GM23338 (cell line): ENCODE data around the gene OR13C3. TPM values are rescaled to one million over a fixed set of nuclear protein-coding genes. Genes with fewer than 3 reads are reported as not detected.

Experiments
- ATAC-seq: fragments of 200-7000 bp; cut with Tn5 transposase; 3 replicates; pipeline ENCODE4 v1.9.1; 2020
- DNase-seq: peaks from one replicate; pipeline ENCODE4 v3.0.0-alpha.2; 2015; ENCODE audit warnings: low spot score
- H2AFZ ChIP-seq: fragments of 200-600 bp; sonication (generic); 2 replicates; pipeline ENCODE4 v1.8.0; 2016; ENCODE audit warnings: antibody characterized with exemption, mild to moderate bottlenecking, moderate library complexity
- H3F3A ChIP-seq: fragments of 200-600 bp; sonication (generic); replicated peaks from 2 replicates; pipeline ENCODE4 v1.8.0; 2017; ENCODE audit warnings: antibody characterized with exemption, mixed run types, low read depth
- H3K27ac ChIP-seq: fragments of 200-600 bp; sonication (generic); 2 replicates; pipeline ENCODE4 v1.6.1; 2016; ENCODE audit warnings: low read depth
- H3K27me3 ChIP-seq: fragments of 200-600 bp; sonication (generic); 2 replicates; pipeline ENCODE4 v1.8.0; 2016; ENCODE audit warnings: mild to moderate bottlenecking, mixed run types, moderate library complexity; ENCODE audit not compliant: insufficient read depth
- H3K36me3 ChIP-seq: fragments of 200-600 bp; sonication (generic); 2 replicates; pipeline ENCODE4 v1.8.0; 2016; ENCODE audit warnings: mild to moderate bottlenecking; ENCODE audit not compliant: insufficient read depth
- H3K4me1 ChIP-seq: fragments of 200-600 bp; sonication (generic); 2 replicates; pipeline ENCODE4 v1.8.0; 2016; ENCODE audit warnings: mild to moderate bottlenecking, moderate library complexity; ENCODE audit not compliant: insufficient read depth
- H3K4me2 ChIP-seq: fragments of 200-600 bp; sonication (generic); 2 replicates; pipeline ENCODE4 v1.7.1; 2017; ENCODE audit warnings: mixed run types
- H3K4me3 ChIP-seq: fragments of 200-600 bp; sonication (generic); 2 replicates; pipeline ENCODE4 v1.6.1; 2016; ENCODE audit warnings: mixed run types
- H3K79me2 ChIP-seq: fragments of 200-600 bp; sonication (generic); replicated peaks from 2 replicates; pipeline ENCODE4 v1.8.0; 2017; ENCODE audit warnings: mild to moderate bottlenecking; ENCODE audit not compliant: insufficient read depth
- H3K9me2 ChIP-seq: fragments of 200-600 bp; sonication (generic); 2 replicates; pipeline ENCODE4 v1.8.0; 2017; ENCODE audit not compliant: insufficient read depth
- H4K20me1 ChIP-seq: fragments of 200-600 bp; sonication (generic); replicated peaks from 2 replicates; pipeline ENCODE4 v1.8.0; 2017; ENCODE audit warnings: mild to moderate bottlenecking; ENCODE audit not compliant: insufficient read depth
- H3K27ac Mint-ChIP-seq: 2 replicates; pipeline ENCODE4 v1.8.0; 2020; ENCODE audit warnings: inconsistent platforms, mild to moderate bottlenecking, moderate library complexity, mixed read lengths
- H3K27me3 Mint-ChIP-seq: 3 replicates; pipeline ENCODE4 v1.8.0; 2022; ENCODE audit warnings: low read depth, mild to moderate bottlenecking, moderate library complexity, mixed read lengths, inconsistent platforms; ENCODE audit not compliant: insufficient read depth, poor library complexity
- H3K36me3 Mint-ChIP-seq: 3 replicates; pipeline ENCODE4 v1.8.0; 2021; ENCODE audit warnings: low read depth, mild to moderate bottlenecking, inconsistent platforms, moderate library complexity, mixed read lengths
- H3K4me1 Mint-ChIP-seq: 3 replicates; pipeline ENCODE4 v1.8.0; 2020; ENCODE audit warnings: mild to moderate bottlenecking, inconsistent platforms, mixed read lengths
- H3K4me3 Mint-ChIP-seq: 3 replicates; pipeline ENCODE4 v1.8.0; 2021; ENCODE audit warnings: moderate library complexity, mild to moderate bottlenecking, inconsistent platforms, mixed read lengths
- H3K9me3 Mint-ChIP-seq: 3 replicates; pipeline ENCODE4 v1.8.0; 2020; ENCODE audit warnings: moderate library complexity, mild to moderate bottlenecking, inconsistent platforms, mixed read lengths
- CREB1 ChIP-seq: fragments of 250-450 bp; sonication (Bioruptor Pico); IDR thresholded peaks from 2 replicates; pipeline ENCODE4 v1.5.0; 2020; ENCODE audit warnings: low read depth, mild to moderate bottlenecking, moderate library complexity
- EZH2 ChIP-seq: fragments of 200-600 bp; sonication (generic); IDR thresholded peaks from one replicate; pipeline ENCODE4 v1.8.0; 2017; ENCODE audit warnings: antibody characterized with exemption, mild to moderate bottlenecking, low read depth; ENCODE audit not compliant: unreplicated experiment
- EZH2phosphoT487 ChIP-seq: fragments of 200-600 bp; sonication (generic); IDR thresholded peaks from one replicate; pipeline ENCODE4 v1.8.1; 2018; ENCODE audit warnings: antibody characterized with exemption; ENCODE audit not compliant: unreplicated experiment
- JUNB ChIP-seq: IDR thresholded peaks from one replicate; pipeline ENCODE4 v1.6.1; 2016; ENCODE audit warnings: antibody characterized with exemption; ENCODE audit not compliant: unreplicated experiment
- NANOG ChIP-seq: IDR thresholded peaks from 2 replicates; pipeline ENCODE4 v1.6.1; 2016; ENCODE audit warnings: antibody characterized with exemption, borderline replicate concordance
- POLR2AphosphoS5 ChIP-seq: IDR thresholded peaks from 2 replicates; pipeline ENCODE4 v1.6.1; 2016; ENCODE audit warnings: antibody characterized with exemption, low read depth
- STAT1 ChIP-seq: IDR thresholded peaks from one replicate; pipeline ENCODE4 v1.6.1; 2016; ENCODE audit warnings: antibody characterized with exemption; ENCODE audit not compliant: unreplicated experiment
- ZNF114 ChIP-seq: fragments of 250-450 bp; sonication (Bioruptor Pico); IDR thresholded peaks from 2 replicates; pipeline ENCODE4 v1.5.0; 2020; ENCODE audit warnings: mild to moderate bottlenecking, moderate library complexity
- ZNF331 ChIP-seq: fragments of 250-450 bp; sonication (Bioruptor Pico); IDR thresholded peaks from 2 replicates; pipeline ENCODE4 v1.5.0; 2020; ENCODE audit warnings: low read depth, mild to moderate bottlenecking, moderate library complexity
- polyA plus RNA-seq: library from polyadenylated mRNA; unstranded; fragments of >200 nt; fragmentation: Nextera tagmentation; extraction: Ambion mirVana; gene quantifications from 2 replicates; pipeline ENCODE4 v1.2.1, GENCODE V29; 2016
- total RNA-seq: library from RNA; depleted of rRNA; stranded (reverse); fragments of >200 nt; shearing (Covaris generic); gene quantifications from 2 replicates; pipeline ENCODE4 v1.2.3, GENCODE V29; 2014
- TF ChIP-seq, protein P1 (sequence below), 2 experiments: fragments of 200-600 bp in 1 of 2; sonication (generic) in 1 of 2; conservative IDR thresholded peaks; 2 replicates each; pipeline versions ENCODE4 v1.5.1 to v1.6.1; 2016 to 2017; ENCODE audit warnings: antibody characterized with exemption in 2 of 2, low read depth in 2 of 2, mild to moderate bottlenecking in 2 of 2, moderate library complexity in 1 of 2
- TF ChIP-seq, protein P2 (sequence below): IDR thresholded peaks from 2 replicates; pipeline ENCODE4 v1.6.1; 2016; ENCODE audit warnings: antibody characterized with exemption
- TF ChIP-seq, protein P3 (sequence below): IDR thresholded peaks from one replicate; pipeline ENCODE4 v1.6.1; 2018; ENCODE audit warnings: antibody characterized with exemption; ENCODE audit not compliant: unreplicated experiment
- TF ChIP-seq, protein P4 (sequence below): fragments of 250-450 bp; sonication (Bioruptor Pico); IDR thresholded peaks from 2 replicates; pipeline ENCODE4 v1.5.0; 2020; ENCODE audit warnings: mild to moderate bottlenecking, moderate library complexity

The OR13C3 gene
- total and polyA plus RNA-seq, 2 experiments from 2014 or later = not detected

DNA sequence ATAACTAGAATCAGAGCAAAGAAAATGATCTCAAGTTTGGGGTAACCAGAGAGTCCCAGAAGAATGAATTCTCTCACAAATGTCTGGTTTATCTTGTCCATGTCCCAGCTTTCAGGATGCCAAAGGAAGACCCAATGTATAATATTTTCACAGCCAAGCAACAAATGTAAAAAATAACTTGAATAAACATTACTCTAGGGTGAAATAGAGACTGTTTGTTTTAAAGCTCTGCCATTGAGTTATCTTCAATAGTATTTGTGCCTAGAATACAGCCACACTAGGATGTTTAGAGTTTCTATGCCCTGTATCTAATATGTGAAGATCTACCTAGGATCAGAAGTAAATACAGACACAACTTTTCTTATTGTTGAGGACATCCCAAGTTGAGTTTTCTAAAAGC, 9.5 kb downstream of the OR13C3 start, which contains the start of gene OR13C4:
Gene OR13C4 (minus strand): TSS at position 101 of the 400 bp plus-strand sequence. CDS start 0 bp downstream, at position 101.
- Mint-ChIP-seq H3K27me3 (peaks cover 1% of the 10 kb centered on the region), H3K4me3 (no peak within 1 kb of the TSS)
- no peak for ATAC-seq

More for the DNA sequence above, 9.5 kb downstream of the OR13C3 start, which contains the start of gene OR13C4:
- no peak within 1 kb of the TSS for H2AFZ ChIP-seq
- no peak within 1 kb of the TSS for H3K4me2 ChIP-seq
- H3K4me1 ChIP-seq = peaks cover 2% of the 10 kb centered on the region; the same call in 1 of the 2 replicates
- no peak within 1 kb of the TSS for H3K27ac Mint-ChIP-seq
- no peaks in the 10 kb centered on the region for H3F3A ChIP-seq
- TF ChIP-seq NANOG (no peak), STAT1 (no peak), ZNF331 (CRISPR knock-in tag) (no peak), EZH2phosphoT487 (no peak), CREB1 (no peak), JUNB (no peak), EZH2 (no peak), POLR2AphosphoS5 (no peak), ZNF114 (CRISPR knock-in tag) (no peak)
- TF ChIP-seq, protein P1, sequence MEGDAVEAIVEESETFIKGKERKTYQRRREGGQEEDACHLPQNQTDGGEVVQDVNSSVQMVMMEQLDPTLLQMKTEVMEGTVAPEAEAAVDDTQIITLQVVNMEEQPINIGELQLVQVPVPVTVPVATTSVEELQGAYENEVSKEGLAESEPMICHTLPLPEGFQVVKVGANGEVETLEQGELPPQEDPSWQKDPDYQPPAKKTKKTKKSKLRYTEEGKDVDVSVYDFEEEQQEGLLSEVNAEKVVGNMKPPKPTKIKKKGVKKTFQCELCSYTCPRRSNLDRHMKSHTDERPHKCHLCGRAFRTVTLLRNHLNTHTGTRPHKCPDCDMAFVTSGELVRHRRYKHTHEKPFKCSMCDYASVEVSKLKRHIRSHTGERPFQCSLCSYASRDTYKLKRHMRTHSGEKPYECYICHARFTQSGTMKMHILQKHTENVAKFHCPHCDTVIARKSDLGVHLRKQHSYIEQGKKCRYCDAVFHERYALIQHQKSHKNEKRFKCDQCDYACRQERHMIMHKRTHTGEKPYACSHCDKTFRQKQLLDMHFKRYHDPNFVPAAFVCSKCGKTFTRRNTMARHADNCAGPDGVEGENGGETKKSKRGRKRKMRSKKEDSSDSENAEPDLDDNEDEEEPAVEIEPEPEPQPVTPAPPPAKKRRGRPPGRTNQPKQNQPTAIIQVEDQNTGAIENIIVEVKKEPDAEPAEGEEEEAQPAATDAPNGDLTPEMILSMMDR (conservative IDR thresholded peaks at IDR 0.05; ENCODE audit: low read depth in 2 of 2) = no peak
- TF ChIP-seq, protein P2, sequence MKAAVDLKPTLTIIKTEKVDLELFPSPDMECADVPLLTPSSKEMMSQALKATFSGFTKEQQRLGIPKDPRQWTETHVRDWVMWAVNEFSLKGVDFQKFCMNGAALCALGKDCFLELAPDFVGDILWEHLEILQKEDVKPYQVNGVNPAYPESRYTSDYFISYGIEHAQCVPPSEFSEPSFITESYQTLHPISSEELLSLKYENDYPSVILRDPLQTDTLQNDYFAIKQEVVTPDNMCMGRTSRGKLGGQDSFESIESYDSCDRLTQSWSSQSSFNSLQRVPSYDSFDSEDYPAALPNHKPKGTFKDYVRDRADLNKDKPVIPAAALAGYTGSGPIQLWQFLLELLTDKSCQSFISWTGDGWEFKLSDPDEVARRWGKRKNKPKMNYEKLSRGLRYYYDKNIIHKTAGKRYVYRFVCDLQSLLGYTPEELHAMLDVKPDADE = no peak
- TF ChIP-seq, protein P3, sequence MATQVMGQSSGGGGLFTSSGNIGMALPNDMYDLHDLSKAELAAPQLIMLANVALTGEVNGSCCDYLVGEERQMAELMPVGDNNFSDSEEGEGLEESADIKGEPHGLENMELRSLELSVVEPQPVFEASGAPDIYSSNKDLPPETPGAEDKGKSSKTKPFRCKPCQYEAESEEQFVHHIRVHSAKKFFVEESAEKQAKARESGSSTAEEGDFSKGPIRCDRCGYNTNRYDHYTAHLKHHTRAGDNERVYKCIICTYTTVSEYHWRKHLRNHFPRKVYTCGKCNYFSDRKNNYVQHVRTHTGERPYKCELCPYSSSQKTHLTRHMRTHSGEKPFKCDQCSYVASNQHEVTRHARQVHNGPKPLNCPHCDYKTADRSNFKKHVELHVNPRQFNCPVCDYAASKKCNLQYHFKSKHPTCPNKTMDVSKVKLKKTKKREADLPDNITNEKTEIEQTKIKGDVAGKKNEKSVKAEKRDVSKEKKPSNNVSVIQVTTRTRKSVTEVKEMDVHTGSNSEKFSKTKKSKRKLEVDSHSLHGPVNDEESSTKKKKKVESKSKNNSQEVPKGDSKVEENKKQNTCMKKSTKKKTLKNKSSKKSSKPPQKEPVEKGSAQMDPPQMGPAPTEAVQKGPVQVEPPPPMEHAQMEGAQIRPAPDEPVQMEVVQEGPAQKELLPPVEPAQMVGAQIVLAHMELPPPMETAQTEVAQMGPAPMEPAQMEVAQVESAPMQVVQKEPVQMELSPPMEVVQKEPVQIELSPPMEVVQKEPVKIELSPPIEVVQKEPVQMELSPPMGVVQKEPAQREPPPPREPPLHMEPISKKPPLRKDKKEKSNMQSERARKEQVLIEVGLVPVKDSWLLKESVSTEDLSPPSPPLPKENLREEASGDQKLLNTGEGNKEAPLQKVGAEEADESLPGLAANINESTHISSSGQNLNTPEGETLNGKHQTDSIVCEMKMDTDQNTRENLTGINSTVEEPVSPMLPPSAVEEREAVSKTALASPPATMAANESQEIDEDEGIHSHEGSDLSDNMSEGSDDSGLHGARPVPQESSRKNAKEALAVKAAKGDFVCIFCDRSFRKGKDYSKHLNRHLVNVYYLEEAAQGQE = no peak
- TF ChIP-seq, protein P4, sequence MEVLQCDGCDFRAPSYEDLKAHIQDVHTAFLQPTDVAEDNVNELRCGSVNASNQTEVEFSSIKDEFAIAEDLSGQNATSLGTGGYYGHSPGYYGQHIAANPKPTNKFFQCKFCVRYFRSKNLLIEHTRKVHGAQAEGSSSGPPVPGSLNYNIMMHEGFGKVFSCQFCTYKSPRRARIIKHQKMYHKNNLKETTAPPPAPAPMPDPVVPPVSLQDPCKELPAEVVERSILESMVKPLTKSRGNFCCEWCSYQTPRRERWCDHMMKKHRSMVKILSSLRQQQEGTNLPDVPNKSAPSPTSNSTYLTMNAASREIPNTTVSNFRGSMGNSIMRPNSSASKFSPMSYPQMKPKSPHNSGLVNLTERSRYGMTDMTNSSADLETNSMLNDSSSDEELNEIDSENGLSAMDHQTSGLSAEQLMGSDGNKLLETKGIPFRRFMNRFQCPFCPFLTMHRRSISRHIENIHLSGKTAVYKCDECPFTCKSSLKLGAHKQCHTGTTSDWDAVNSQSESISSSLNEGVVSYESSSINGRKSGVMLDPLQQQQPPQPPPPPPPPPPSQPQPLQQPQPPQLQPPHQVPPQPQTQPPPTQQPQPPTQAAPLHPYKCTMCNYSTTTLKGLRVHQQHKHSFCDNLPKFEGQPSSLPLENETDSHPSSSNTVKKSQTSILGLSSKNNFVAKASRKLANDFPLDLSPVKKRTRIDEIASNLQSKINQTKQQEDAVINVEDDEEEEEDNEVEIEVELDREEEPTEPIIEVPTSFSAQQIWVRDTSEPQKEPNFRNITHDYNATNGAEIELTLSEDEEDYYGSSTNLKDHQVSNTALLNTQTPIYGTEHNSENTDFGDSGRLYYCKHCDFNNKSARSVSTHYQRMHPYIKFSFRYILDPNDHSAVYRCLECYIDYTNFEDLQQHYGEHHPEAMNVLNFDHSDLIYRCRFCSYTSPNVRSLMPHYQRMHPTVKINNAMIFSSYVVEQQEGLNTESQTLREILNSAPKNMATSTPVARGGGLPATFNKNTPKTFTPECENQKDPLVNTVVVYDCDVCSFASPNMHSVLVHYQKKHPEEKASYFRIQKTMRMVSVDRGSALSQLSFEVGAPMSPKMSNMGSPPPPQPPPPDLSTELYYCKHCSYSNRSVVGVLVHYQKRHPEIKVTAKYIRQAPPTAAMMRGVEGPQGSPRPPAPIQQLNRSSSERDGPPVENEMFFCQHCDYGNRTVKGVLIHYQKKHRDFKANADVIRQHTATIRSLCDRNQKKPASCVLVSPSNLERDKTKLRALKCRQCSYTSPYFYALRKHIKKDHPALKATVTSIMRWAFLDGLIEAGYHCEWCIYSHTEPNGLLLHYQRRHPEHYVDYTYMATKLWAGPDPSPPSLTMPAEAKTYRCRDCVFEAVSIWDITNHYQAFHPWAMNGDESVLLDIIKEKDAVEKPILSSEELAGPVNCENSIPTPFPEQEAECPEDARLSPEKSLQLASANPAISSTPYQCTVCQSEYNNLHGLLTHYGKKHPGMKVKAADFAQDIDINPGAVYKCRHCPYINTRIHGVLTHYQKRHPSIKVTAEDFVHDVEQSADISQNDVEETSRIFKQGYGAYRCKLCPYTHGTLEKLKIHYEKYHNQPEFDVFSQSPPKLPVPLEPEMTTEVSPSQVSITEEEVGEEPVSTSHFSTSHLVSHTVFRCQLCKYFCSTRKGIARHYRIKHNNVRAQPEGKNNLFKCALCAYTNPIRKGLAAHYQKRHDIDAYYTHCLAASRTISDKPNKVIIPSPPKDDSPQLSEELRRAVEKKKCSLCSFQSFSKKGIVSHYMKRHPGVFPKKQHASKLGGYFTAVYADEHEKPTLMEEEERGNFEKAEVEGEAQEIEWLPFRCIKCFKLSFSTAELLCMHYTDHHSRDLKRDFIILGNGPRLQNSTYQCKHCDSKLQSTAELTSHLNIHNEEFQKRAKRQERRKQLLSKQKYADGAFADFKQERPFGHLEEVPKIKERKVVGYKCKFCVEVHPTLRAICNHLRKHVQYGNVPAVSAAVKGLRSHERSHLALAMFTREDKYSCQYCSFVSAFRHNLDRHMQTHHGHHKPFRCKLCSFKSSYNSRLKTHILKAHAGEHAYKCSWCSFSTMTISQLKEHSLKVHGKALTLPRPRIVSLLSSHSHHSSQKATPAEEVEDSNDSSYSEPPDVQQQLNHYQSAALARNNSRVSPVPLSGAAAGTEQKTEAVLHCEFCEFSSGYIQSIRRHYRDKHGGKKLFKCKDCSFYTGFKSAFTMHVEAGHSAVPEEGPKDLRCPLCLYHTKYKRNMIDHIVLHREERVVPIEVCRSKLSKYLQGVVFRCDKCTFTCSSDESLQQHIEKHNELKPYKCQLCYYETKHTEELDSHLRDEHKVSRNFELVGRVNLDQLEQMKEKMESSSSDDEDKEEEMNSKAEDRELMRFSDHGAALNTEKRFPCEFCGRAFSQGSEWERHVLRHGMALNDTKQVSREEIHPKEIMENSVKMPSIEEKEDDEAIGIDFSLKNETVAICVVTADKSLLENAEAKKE = no peak
- peaks cover 13% of the 10 kb centered on the region; the same call in 1 of the 2 replicates for H3K9me2 ChIP-seq
- DNase-seq = no peak
- H3K4me1 Mint-ChIP-seq = peaks cover 1% of the 10 kb centered on the region
- H3K36me3 Mint-ChIP-seq = no peaks in the 10 kb centered on the region
- H3K4me3 ChIP-seq = no peak within 1 kb of the TSS
- H3K27me3 ChIP-seq = no peaks in the 10 kb centered on the region
- H4K20me1 ChIP-seq = no peaks in the 10 kb centered on the region
- peaks cover 18% of the 10 kb centered on the region for H3K9me3 Mint-ChIP-seq
- no peaks in the 10 kb centered on the region for H3K79me2 ChIP-seq
- H3K27ac ChIP-seq = no peak within 1 kb of the TSS
- H3K36me3 ChIP-seq = no peaks in the 10 kb centered on the region; the same call in 1 of the 2 replicates
